H9 (cell line): Measurements from ENCODE around the gene RFPL2. TPM values are rescaled to one million over a fixed set of nuclear protein-coding genes. Genes with fewer than 3 reads are reported as not detected.

Experiments used
- DNase-seq: peaks from one replicate; pipeline ENCODE4 v3.0.0-alpha.2; 2017
- H2AFZ ChIP-seq: one replicate; pipeline ENCODE4 v1.6.1; 2013; ENCODE audit warnings: mild to moderate bottlenecking, low read length, control low read depth, moderate library complexity
- H2AK5ac ChIP-seq: 2 replicates; pipeline ENCODE4 v1.6.1; 2013; ENCODE audit warnings: low read length, control low read depth, mixed read lengths; ENCODE audit not compliant: insufficient read length
- H2BK120ac ChIP-seq: one replicate; pipeline ENCODE4 v1.6.1; 2013; ENCODE audit warnings: low read depth, mild to moderate bottlenecking, low read length, control low read depth, inconsistent platforms; ENCODE audit not compliant: poor library complexity, severe bottlenecking
- H2BK12ac ChIP-seq: 2 replicates; pipeline ENCODE4 v1.6.1; 2013; ENCODE audit warnings: low read length, control low read depth, mixed read lengths, low read depth; ENCODE audit not compliant: insufficient read length
- H2BK15ac ChIP-seq: 2 replicates; pipeline ENCODE4 v1.6.1; 2013; ENCODE audit warnings: low read depth, low read length, control low read depth
- H2BK20ac ChIP-seq: one replicate; pipeline ENCODE4 v1.6.1; 2013; ENCODE audit warnings: low read depth, mild to moderate bottlenecking, low read length, control low read depth, inconsistent platforms; ENCODE audit not compliant: poor library complexity, severe bottlenecking
- H2BK5ac ChIP-seq: 2 replicates; pipeline ENCODE4 v1.6.1; 2013; ENCODE audit warnings: low read length, control low read depth, mixed read lengths; ENCODE audit not compliant: insufficient read length
- H3K14ac ChIP-seq: 2 replicates; pipeline ENCODE4 v1.6.1; 2013; ENCODE audit warnings: low read length, control low read depth; ENCODE audit not compliant: insufficient read depth
- H3K18ac ChIP-seq: 2 replicates; pipeline ENCODE4 v1.6.1; 2013; ENCODE audit warnings: low read depth, mild to moderate bottlenecking, mixed read lengths, low read length, control low read depth; ENCODE audit not compliant: insufficient read length
- H3K23ac ChIP-seq: 2 replicates; pipeline ENCODE4 v1.6.1; 2013; ENCODE audit warnings: low read length, control low read depth, mixed read lengths, low read depth; ENCODE audit not compliant: insufficient read length
- H3K23me2 ChIP-seq: 2 replicates; pipeline ENCODE4 v1.6.1; 2013; ENCODE audit warnings: low read depth, mild to moderate bottlenecking, mixed read lengths, low read length, control low read depth; ENCODE audit not compliant: insufficient read length, poor library complexity, severe bottlenecking
- H3K27ac ChIP-seq: 2 replicates; pipeline ENCODE4 v1.5.1; 2013; ENCODE audit warnings: low read length, control low read depth, mixed read lengths, low read depth; ENCODE audit not compliant: insufficient read length
- H3K27me3 ChIP-seq: 2 replicates; pipeline ENCODE4 v1.6.1; 2013; ENCODE audit warnings: low read length, control low read depth, inconsistent platforms; ENCODE audit not compliant: insufficient read depth
- H3K4ac ChIP-seq: 2 replicates; pipeline ENCODE4 v1.6.1; 2013; ENCODE audit warnings: low read depth, mild to moderate bottlenecking, control low read depth, inconsistent platforms, low read length, moderate library complexity
- H3K4me1 ChIP-seq: 2 replicates; pipeline ENCODE4 v1.6.1; 2013; ENCODE audit warnings: low read length, control low read depth, inconsistent platforms; ENCODE audit not compliant: insufficient read depth
- H3K4me2 ChIP-seq: 2 replicates; pipeline ENCODE4 v1.6.1; 2013; ENCODE audit warnings: low read length, control low read depth, mixed read lengths; ENCODE audit not compliant: insufficient read length, insufficient read depth
- H3K56ac ChIP-seq: 2 replicates; pipeline ENCODE4 v1.6.1; 2013; ENCODE audit warnings: low read depth, mild to moderate bottlenecking, mixed read lengths, low read length, control low read depth; ENCODE audit not compliant: insufficient read length
- H3K79me1 ChIP-seq: 2 replicates; pipeline ENCODE4 v1.6.1; 2013; ENCODE audit warnings: low read depth, mild to moderate bottlenecking, moderate library complexity, low read length, control low read depth, inconsistent platforms; ENCODE audit not compliant: insufficient read depth, poor library complexity, severe bottlenecking
- H3K79me2 ChIP-seq: 2 replicates; pipeline ENCODE4 v1.6.1; 2013; ENCODE audit warnings: low read length, control low read depth, inconsistent platforms; ENCODE audit not compliant: insufficient read depth
- H3K9ac ChIP-seq: 2 replicates; pipeline ENCODE4 v1.6.1; 2013; ENCODE audit warnings: low read length, control low read depth, mixed read lengths; ENCODE audit not compliant: insufficient read length; ENCODE audit errors: extremely low read depth
- H3K9me3 ChIP-seq: one replicate; pipeline ENCODE4 v1.6.1; 2013; ENCODE audit warnings: low read depth, low read length, inconsistent platforms; ENCODE audit not compliant: control insufficient read depth
- H3T11ph ChIP-seq: one replicate; pipeline ENCODE4 v1.6.1; 2013; ENCODE audit warnings: mild to moderate bottlenecking, low read length, control low read depth, inconsistent platforms
- H4K20me1 ChIP-seq: one replicate; pipeline ENCODE4 v1.6.1; 2013; ENCODE audit not compliant: control insufficient read depth, insufficient read length, insufficient read depth
- H4K5ac ChIP-seq: 2 replicates; pipeline ENCODE4 v1.6.1; 2013; ENCODE audit warnings: low read depth, mild to moderate bottlenecking, mixed read lengths, low read length, control low read depth; ENCODE audit not compliant: insufficient read length
- H4K8ac ChIP-seq: replicated peaks from 2 replicates; pipeline ENCODE4 v1.6.1; 2013; ENCODE audit warnings: low read length, control low read depth, mixed read lengths, low read depth; ENCODE audit not compliant: insufficient read length
- H4K91ac ChIP-seq: 2 replicates; pipeline ENCODE4 v1.6.1; 2013; ENCODE audit warnings: low read depth, mild to moderate bottlenecking, moderate library complexity, mixed read lengths, low read length, control low read depth; ENCODE audit not compliant: insufficient read length
- H3K27ac Mint-ChIP-seq, 3 experiments: 2 replicates in 2 of 3; 3 replicates in 1 of 3; pipeline ENCODE4 v1.8.0; 2020 to 2021; ENCODE audit warnings: mixed read lengths in 3 of 3, mild to moderate bottlenecking in 1 of 3, moderate library complexity in 1 of 3
- H3K27me3 Mint-ChIP-seq: 2 replicates; pipeline ENCODE4 v1.8.0; 2021; ENCODE audit warnings: low read depth, mild to moderate bottlenecking, moderate library complexity, mixed read lengths
- H3K36me3 Mint-ChIP-seq, 3 experiments: 2 replicates in 2 of 3; 3 replicates in 1 of 3; pipeline ENCODE4 v1.8.0; 2020 to 2021; ENCODE audit warnings: low read depth in 3 of 3, mixed read lengths in 3 of 3; ENCODE audit not compliant: insufficient read depth in 1 of 3
- H3K4me1 Mint-ChIP-seq, 2 experiments: 2 replicates each; pipeline ENCODE4 v1.8.0; 2020; ENCODE audit warnings: mixed read lengths in 2 of 2
- H3K4me3 Mint-ChIP-seq, 2 experiments: 2 replicates in 1 of 2; 3 replicates in 1 of 2; pipeline ENCODE4 v1.8.0; 2020 to 2021; ENCODE audit warnings: mild to moderate bottlenecking in 2 of 2, mixed read lengths in 2 of 2, moderate library complexity in 1 of 2
- H3K9me3 Mint-ChIP-seq, 2 experiments: 2 replicates in 1 of 2; 3 replicates in 1 of 2; pipeline ENCODE4 v1.8.0; 2020; ENCODE audit warnings: mild to moderate bottlenecking in 2 of 2, mixed read lengths in 2 of 2, moderate library complexity in 1 of 2
- CTCF ChIP-seq: fragments of 200-600 bp; sonication (generic); conservative IDR thresholded peaks from 3 replicates; pipeline ENCODE4 v1.8.0; 2021; ENCODE audit warnings: antibody characterized with exemption, mild to moderate bottlenecking
- WGBS: extraction: QIAGEN DNeasy Blood & Tissue Kit; methylation state at CpG from one replicate; pipeline ENCODE4 v1.1.7; 2013; ENCODE audit warnings: missing lambda C conversion rate, low lambda C conversion rate, mixed read lengths; ENCODE audit not compliant: insufficient read length; ENCODE audit errors: extremely low coverage; 5-methylcytosine and 5-hydroxymethylcytosine counted together
- total RNA-seq: library from RNA; stranded (reverse); gene quantifications from 2 replicates; pipeline ENCODE4 v1.2.1, GENCODE V29; 2021

The RFPL2 gene
- total RNA-seq, 1 experiment from 2014 or later: not detected

GRCh38 chr22:32246166-32246565, 41.3 kb upstream of the RFPL2 start:
- Histone ChIP-seq H3K4ac (no peak overlapping the region), H3K9ac (no peak overlapping the region), H3K79me1 (no peaks in the 10 kb centered on the region), H3K27me3 (no peaks in the 10 kb centered on the region), H3K4me1 (no peaks in the 10 kb centered on the region), H2AK5ac (no peak overlapping the region), H2BK12ac (no peak overlapping the region), H3K4me2 (no peak overlapping the region), H2BK120ac (no peak overlapping the region), H2AFZ (no peak overlapping the region), H2BK5ac (no peak overlapping the region), H2BK15ac (no peak overlapping the region), H3K14ac (no peak overlapping the region), H4K5ac (no peak overlapping the region), H3K79me2 (no peaks in the 10 kb centered on the region), H2BK20ac (no peak overlapping the region), H3K23ac (no peak overlapping the region), H4K20me1 (no peaks in the 10 kb centered on the region), H3K23me2 (no peaks in the 10 kb centered on the region), H3K18ac (no peak overlapping the region), H3K56ac (no peak overlapping the region), H3K9me3 (no peaks in the 10 kb centered on the region), H3K27ac (no peak overlapping the region), H4K8ac (no peak overlapping the region), H4K91ac (no peak overlapping the region), H3T11ph (no peak overlapping the region)
- no peak overlapping the region for H3K4me3 Mint-ChIP-seq
- H3K9me3 Mint-ChIP-seq: 0 out of 5 replicates have a peak, but pooled peaks cover 0 to 3% of the 10 kb centered on the region in 2 experiments
- no peak overlapping the region for H3K27ac Mint-ChIP-seq
- H3K36me3 Mint-ChIP-seq: no peaks in the 10 kb centered on the region
- no peak for TF ChIP-seq CTCF
- no peak for DNase-seq
- no peaks in the 10 kb centered on the region for H3K4me1 Mint-ChIP-seq
- WGBS: no CpG with 5 or more reads among the region's 5 CpGs
- peaks cover 67% of the 10 kb centered on the region for H3K27me3 Mint-ChIP-seq
